GM20000 (cell line): Measurements from ENCODE around the gene SLCO4A1.

ENCODE experiments used
- DNase-seq: peaks from one replicate; pipeline ENCODE4 v3.0.0; 2012; ENCODE audit warnings: low spot score
- CTCF ChIP-seq: IDR thresholded peaks from 2 replicates; pipeline ENCODE4 v1.5.1; 2012; ENCODE audit warnings: mild to moderate bottlenecking, control low read depth; ENCODE audit errors: extremely low read depth, missing control alignments

SLCO4A1 gene

DNA sequence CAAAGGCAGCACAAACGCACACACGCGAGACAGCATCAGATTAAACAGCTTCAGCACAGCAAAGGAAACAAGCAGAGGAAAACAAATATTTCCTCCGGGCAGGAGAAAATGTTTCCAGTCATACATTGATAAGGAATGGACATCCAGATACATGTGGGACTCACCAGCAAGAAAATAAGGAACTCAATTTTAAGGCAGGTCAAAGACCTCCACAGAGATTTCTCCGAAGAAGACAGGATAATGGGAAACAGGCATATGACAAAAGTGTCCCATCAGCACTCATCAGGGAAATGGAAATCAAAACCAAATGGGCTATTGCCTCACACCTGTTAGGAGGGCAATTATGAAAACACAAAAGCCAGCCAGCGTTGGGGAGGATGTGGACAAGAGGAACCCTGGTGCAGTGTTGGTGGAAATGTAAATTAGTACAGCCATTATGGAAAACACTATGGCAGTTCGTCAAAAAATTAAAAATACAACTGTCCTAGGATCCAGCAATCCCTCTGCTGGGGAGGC is 9.7 kb upstream of the SLCO4A1 start:
- DNase-seq, result no peak
- no peak for TF ChIP-seq CTCF

DNA sequence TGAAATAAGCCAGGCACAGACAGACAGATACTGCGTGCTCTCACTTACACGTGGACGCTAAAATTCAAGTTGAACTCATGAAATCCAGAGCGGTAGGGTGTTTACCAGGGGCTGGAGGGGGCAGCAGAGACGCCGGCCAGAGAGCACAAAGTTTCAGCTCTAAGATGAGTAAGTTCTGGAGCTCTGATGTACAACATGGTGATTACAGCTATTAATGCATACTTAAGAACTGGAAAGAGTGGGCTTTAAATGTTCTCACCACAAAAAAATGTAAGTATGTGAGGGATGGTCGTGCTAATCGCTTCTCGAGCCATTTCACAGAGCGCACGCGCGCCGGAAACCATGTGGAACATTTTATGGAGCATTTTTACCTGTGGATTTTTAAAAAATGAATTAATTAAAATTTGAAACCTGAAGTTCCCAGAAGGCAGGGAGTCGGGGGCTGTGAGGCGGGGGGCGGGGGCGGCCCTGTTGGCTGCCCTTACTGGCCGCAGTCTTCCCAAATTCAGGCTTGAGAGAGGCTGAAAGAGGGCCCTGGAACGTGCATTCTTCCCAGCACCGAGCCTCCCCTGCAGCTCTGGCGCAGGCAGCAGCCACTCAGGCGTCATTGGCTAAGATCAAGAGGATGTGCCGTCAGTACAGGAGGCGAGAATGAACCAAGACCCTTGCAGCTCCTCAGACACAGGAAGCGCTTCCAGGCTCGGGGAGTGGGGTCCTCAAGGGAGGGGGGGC is 8.5 kb upstream of the SLCO4A1 start:
- no peak for DNase-seq
- no peak for TF ChIP-seq CTCF

GRCh38 chr20:62634330-62634967 is 7.9 kb upstream of the SLCO4A1 start:
- no peak for TF ChIP-seq CTCF
- DNase-seq, result no peak

GRCh38 chr20:62635232-62635631 is 7.1 kb upstream of the SLCO4A1 start:
- TF ChIP-seq CTCF, result no peak
- no peak for DNase-seq

- no peak for TF ChIP-seq CTCF
- DNase-seq, result no peak
Observed at GRCh38 chr20:62635852-62636251, 6.5 kb upstream of the SLCO4A1 start.

GRCh38 chr20:62636446-62636845 is 5.9 kb upstream of the SLCO4A1 start:
- DNase-seq, result no peak

More at GRCh38 chr20:62636446-62636845, 5.9 kb upstream of the SLCO4A1 start:
- TF ChIP-seq CTCF, result no peak
